ENCODE results near the gene SVIP.
A peak's percentile ranks its signal among the peaks of the same experiment; 100 is the strongest.

SVIP gene

GRCh38 chr11:22829231-22830081 lies at the start of gene SVIP:
SVIP (minus strand) TSS chr11:22829801; CDS start chr11:22829748, 53 bp downstream.
- DNase-seq (ENCODE audit: low spot score): peak; percentile 94

GRCh38 chr11:22878604-22879003 lies 49.0 kb upstream of the SVIP start:
- no peak for DNase-seq (ENCODE audit: low spot score)

GRCh38 chr11:22878039-22878438 lies 48.4 kb upstream of the SVIP start:
- no peak for DNase-seq (ENCODE audit: low spot score)

- peak; percentile 71 for DNase-seq (ENCODE audit: low spot score)
Observed at GRCh38 chr11:22875869-22876473, 46.4 kb upstream of the SVIP start.

GRCh38 chr11:22869325-22869724 lies 39.7 kb upstream of the SVIP start:
- DNase-seq (ENCODE audit: low spot score): no peak

GRCh38 chr11:22860241-22860640 lies 30.6 kb upstream of the SVIP start, which contains the start of gene CCDC179:
CCDC179 (minus strand) TSS chr11:22860474; CDS start chr11:22860421, 53 bp downstream.
- DNase-seq (ENCODE audit: low spot score): no peak

GRCh38 chr11:22859756-22860155 lies 30.2 kb upstream of the SVIP start:
- DNase-seq (ENCODE audit: low spot score): no peak

GRCh38 chr11:22851477-22851876 lies 21.9 kb upstream of the SVIP start:
- no peak for DNase-seq (ENCODE audit: low spot score)

GRCh38 chr11:22846726-22847125 lies 17.1 kb upstream of the SVIP start:
- DNase-seq (ENCODE audit: low spot score): no peak

GRCh38 chr11:22832315-22833015 lies 2.9 kb upstream of the SVIP start:
- DNase-seq (ENCODE audit: low spot score): no peak

GRCh38 chr11:22830082-22830414 lies 447 bp upstream of the SVIP start:
- DNase-seq (ENCODE audit: low spot score): no peak

- no peak for DNase-seq (ENCODE audit: low spot score)
Observed at GRCh38 chr11:22828373-22828772, 1.2 kb downstream of the SVIP start.

- no peak for DNase-seq (ENCODE audit: low spot score)
Observed at GRCh38 chr11:22822203-22822602, 7.4 kb downstream of the SVIP start.

- DNase-seq (ENCODE audit: low spot score): no peak
Observed at GRCh38 chr11:22809893-22810292, 19.7 kb downstream of the SVIP start.

- no peak for DNase-seq (ENCODE audit: low spot score)
Observed at GRCh38 chr11:22808571-22809197, 20.9 kb downstream of the SVIP start.

GRCh38 chr11:22807855-22808570 lies 21.6 kb downstream of the SVIP start:
- no peak for DNase-seq (ENCODE audit: low spot score)

- no peak for DNase-seq (ENCODE audit: low spot score)
Observed at GRCh38 chr11:22807391-22807790, 22.2 kb downstream of the SVIP start.

GRCh38 chr11:22802861-22803260 lies 26.7 kb downstream of the SVIP start:
- no peak for DNase-seq (ENCODE audit: low spot score)

GRCh38 chr11:22800482-22800881 lies 29.1 kb downstream of the SVIP start:
- DNase-seq (ENCODE audit: low spot score): no peak

- DNase-seq (ENCODE audit: low spot score): no peak
Observed at GRCh38 chr11:22798901-22799300, 30.7 kb downstream of the SVIP start.

GRCh38 chr11:22797047-22797446 lies 32.6 kb downstream of the SVIP start:
- DNase-seq (ENCODE audit: low spot score): peak; percentile 65

- DNase-seq (ENCODE audit: low spot score): no peak
Observed at GRCh38 chr11:22795914-22796313, 33.7 kb downstream of the SVIP start.
